Tongue (tissue), 2 donors: ENCODE measurements around the gene ZNF469. TPM values are rescaled to one million over a fixed set of nuclear protein-coding genes. Genes with fewer than 3 reads are reported as not detected.

Experiments
- DNase-seq: peaks from one replicate; pipeline ENCODE4 v3.0.0-alpha.2; 2015
- total RNA-seq: library from RNA; depleted of rRNA; stranded (reverse); fragments of >200 nt; gene quantifications from one replicate; pipeline ENCODE4 v1.2.3, GENCODE V29; 2014

The ZNF469 gene
- total RNA-seq, 1 donor from 2014 or later: 4.4 TPM

GRCh38 chr16:88411951-88412576 is 29.3 kb downstream of the ZNF469 start:
- DNase-seq: no peak

GRCh38 chr16:88412766-88413165 is 30.0 kb downstream of the ZNF469 start:
- DNase-seq: no peak

GRCh38 chr16:88413231-88413630 is 30.5 kb downstream of the ZNF469 start:
- no peak for DNase-seq

- DNase-seq: no peak
These were observed 30.9 kb downstream of the ZNF469 start for GRCh38 chr16:88413631-88414030.

- no peak for DNase-seq
These were observed 32.0 kb downstream of the ZNF469 start for GRCh38 chr16:88414521-88415380.

- no peak for DNase-seq
These were observed 32.6 kb downstream of the ZNF469 start for GRCh38 chr16:88415381-88415705.

GRCh38 chr16:88415713-88416323 is 33.1 kb downstream of the ZNF469 start:
- no peak for DNase-seq

DNA sequence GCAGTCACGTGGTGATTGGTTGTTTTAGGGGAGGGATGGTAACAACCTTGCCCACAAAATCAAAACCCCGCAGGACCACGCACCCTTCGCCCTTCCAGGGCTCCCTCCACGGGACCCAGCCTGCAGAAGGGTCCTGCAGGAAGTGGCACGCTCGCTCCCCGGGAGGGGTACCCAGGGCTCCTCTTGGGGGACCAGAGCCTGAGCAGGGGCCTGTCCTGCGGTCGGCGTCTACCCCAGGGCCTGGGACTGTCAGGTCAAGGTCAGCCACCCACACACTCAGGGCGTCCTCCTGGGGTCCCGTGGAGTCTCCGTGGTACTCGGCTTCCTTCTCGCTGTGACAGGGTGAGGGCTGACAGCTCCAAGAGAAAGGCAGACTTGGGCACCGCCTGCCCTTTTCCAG is 33.9 kb downstream of the ZNF469 start:
- no peak for DNase-seq

- no peak for DNase-seq
These were observed 35.1 kb downstream of the ZNF469 start for GRCh38 chr16:88417684-88418476.

- DNase-seq: no peak
These were observed 36.1 kb downstream of the ZNF469 start for GRCh38 chr16:88418869-88419268.

- no peak for DNase-seq
These were observed 37.0 kb downstream of the ZNF469 start for GRCh38 chr16:88419790-88420189.

GRCh38 chr16:88420496-88420895 is 37.7 kb downstream of the ZNF469 start:
- no peak for DNase-seq

DNA sequence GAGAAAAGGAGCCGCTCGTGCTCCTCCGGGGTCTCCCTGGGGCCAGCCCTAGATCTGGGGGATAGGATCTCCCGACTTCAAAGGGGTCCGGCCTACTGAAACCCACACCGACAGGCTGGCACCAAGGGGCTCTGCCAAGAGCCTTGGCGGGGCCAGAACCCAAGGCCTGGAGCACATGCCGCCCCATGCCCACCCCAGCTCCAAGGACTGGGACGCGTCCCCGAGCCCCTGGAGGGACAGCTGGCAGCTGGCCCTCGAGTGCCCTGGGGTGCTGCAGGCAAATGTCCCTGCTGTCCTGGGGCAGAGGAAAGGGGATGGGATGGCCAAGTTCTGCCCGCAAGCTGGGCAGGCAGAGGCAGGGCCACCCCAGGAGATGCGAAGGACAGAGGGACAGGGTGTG is 38.5 kb downstream of the ZNF469 start:
- no peak for DNase-seq

GRCh38 chr16:88421871-88422433 is 39.2 kb downstream of the ZNF469 start:
- no peak for DNase-seq

DNA sequence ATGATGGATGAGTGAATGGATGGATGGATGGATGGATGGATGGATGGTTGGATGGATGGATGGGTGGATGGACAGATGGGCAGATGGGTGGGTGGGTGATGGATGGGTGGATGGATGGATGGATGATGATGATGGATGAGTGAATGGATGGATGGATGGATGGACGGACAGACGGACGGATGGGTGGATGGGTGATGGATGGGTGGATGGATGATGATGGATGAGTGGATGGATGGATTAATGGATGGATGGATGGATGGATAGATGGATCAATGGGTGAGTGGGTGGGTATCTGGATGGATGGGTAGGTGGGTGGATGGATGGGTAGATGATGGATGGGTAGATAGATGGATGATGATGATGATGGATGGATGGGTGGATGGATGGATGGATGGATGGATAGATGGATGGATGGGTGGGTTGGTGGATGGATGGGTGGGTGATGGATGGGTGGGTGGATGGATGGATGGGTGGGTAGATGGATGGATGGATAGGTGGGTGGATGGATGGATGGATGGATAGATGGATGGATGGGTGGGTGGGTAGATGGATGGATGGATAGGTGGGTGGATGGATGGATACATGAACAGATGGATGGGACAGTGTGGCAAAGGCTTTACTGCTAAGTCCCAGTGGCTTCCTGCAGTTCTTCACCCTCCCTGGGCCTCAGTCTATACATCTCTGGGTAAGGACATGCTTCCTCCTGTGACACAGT is 40.1 kb downstream of the ZNF469 start:
- DNase-seq: no peak

- no peak for DNase-seq
These were observed 40.7 kb downstream of the ZNF469 start for GRCh38 chr16:88423448-88423850.

- peak; percentile 49 for DNase-seq
These were observed 42.0 kb downstream of the ZNF469 start for GRCh38 chr16:88424587-88425235.

GRCh38 chr16:88426018-88426417 is 43.3 kb downstream of the ZNF469 start:
- no peak for DNase-seq

DNA sequence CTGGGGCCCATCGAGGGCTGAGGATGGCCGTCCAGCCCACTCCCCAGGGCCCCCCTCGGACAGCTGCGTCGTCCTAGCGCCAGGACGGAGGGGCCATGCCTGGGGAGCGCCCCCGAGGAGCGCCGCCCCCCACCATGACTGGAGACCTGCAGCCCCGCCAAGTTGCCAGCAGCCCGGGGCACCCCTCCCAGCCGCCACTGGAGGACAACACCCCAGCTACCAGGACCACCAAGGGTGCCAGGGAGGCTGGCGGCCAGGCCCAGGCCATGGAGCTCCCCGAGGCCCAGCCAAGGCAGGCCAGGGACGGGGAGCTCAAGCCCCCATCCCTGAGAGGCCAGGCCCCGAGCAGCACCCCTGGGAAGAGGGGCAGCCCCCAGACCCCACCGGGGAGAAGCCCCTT is 44.6 kb downstream of the ZNF469 start:
- DNase-seq: no peak

DNA sequence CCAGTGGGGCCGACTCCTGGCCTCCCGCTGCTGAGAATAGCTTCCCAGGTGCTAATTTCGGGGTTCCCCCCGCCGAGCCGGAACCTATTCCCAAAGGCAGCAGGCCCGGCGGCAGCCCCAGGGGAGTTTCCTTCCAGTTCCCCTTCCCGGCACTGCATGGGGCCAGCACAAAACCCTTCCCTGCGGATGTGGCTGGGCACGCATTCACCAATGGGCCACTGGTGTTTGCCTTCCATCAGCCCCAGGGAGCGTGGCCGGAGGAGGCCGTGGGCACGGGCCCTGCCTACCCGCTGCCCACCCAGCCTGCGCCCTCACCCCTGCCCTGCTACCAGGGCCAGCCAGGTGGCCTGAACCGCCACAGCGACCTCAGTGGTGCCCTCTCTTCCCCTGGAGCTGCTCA is 45.4 kb downstream of the ZNF469 start:
- no peak for DNase-seq
